HG03354 (cell line): Measurements from ENCODE around the gene FYCO1.

Source experiments
- ATAC-seq: cut with Tn5 transposase; IDR thresholded peaks from one replicate; pipeline ENCODE4 v1.9.1; 2021; ENCODE audit warnings: mild to moderate bottlenecking; ENCODE audit not compliant: unreplicated experiment, poor library complexity, severe bottlenecking

Gene FYCO1

GRCh38 chr3:45927881-45928280 is 67.7 kb downstream of the FYCO1 start:
- no peak for ATAC-seq

DNA sequence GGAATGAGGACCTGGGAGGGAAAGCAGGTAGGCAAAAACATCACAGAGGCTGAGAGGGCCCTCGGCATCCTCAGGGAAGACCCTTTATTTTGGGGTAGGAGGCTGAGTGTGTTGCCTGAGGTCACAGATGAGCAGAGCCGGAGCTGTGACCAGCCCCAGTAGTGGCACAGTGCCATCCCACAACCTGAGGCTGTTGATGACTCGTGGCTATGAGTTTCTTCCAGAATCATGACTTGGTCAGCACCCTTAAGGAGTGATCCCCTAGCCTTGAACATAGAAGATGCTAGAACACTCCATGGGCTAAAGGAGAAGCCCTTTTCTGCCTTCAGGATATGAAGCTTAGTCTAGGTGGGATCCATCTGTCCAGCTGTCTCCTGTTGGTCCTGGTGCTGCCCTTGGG is 71.9 kb downstream of the FYCO1 start:
- ATAC-seq, result no peak

GRCh38 chr3:45922950-45923590 is 72.6 kb downstream of the FYCO1 start:
- no peak for ATAC-seq

DNA sequence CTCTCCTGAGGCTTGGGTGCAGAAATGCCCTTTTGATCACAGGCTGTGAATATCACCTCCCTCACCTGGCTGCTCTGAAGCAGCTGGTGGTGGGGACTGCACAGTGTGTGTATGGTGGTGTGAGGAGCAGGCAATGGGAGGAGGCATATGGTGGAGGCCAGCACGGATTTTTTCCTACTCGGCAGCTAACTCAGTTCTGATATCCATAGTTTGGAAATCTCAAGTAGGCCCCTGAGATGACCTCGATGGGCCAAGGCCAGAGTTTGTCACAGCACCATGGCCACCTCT is 73.6 kb downstream of the FYCO1 start:
- ATAC-seq, result no peak

DNA sequence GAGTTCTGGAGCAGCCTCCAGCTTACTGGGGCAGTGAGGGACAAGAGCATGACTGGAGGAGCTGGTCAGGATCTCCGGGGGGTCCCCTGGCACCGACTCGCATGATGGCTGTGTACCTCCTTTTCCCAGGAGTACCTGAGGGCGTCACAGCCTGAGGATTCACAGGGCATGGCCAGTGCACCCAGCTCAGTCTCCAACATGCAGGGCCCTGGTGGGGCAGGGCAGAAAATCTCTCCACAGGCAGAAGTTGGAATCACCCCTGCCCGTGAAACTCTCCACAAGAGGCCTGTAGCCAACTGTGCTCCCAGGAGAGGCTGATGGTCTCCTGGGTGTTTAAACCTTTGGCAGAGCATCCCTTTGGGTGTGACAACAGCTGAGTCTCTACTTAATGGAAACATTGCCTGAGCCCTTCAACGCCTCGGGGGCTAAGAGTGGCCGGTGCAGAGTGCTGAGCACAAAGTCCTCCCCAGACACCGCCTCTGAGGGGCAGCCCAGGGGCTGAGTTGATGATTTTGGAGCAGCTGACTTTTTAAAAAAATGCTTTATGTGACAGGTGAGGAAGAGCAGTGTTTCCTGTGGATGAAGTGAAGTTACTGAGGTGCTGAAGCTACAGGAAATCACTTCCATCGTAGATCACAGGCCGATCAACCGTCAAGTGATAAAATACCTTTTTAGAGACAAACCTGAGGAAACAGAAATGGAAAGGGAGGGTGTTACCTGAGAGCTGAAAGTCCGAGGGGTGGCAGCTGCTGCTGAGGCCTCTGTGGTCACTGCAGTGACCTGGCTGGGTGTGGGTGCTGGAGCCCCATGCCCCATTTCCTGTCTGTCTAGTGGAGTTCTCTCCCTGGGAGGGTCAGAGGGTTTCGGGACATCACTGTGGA is 74.2 kb downstream of the FYCO1 start:
- ATAC-seq, result no peak

- no peak for ATAC-seq
Measured at GRCh38 chr3:45917146-45917898, 78.3 kb downstream of the FYCO1 start.

DNA sequence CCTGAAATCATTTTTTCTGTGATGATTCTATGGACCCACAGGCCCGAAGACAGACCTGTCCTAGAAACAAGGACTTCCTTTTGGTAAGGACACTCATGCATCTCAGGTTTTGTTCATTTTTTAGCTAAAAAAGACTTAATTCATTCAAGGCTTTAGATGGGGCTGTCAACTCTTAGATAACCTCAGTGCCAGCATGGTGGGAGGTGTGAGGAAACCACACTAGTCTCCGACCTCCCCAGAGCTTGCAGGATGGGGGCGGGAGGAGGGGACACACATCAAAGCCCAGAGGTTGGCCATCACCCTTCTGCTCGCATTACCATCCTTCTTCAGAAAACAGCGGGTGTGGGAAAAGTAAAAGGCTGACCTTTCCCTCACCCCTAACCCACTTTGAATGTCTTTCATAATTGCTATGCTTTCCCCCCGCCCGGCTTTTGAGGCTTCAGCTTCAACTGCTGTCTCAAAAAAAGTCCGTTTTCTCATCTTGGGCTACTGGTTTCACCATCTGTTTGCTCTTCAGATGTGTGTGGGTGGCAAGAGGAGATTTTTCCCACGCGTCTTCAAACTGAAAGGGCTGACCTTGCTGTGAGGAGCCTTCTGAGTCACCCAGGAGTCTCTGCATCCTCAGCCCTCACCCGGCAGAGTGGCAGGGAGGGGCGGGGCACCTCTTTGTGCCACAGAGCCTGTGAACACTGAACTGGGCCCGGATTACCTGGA is 79.9 kb downstream of the FYCO1 start:
- peak; percentile 91 for ATAC-seq

DNA sequence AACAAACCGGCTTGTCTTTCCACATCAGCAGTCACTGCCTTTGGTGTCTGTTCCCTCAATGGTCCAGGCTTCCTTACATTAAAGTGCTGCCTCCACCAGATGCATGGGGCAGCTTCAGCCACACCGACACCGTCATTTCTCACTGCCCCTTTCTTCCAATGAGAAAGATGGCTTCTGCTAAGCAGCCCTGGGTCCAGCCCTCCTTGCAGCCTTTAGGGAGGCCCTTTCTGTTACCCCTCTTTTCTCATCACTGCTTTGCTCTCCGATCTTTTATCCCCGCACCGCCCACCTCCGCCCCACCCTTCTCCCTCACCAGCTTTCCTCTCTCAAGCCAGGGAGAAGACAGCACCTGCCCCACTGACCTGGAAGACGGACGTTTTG is 80.6 kb downstream of the FYCO1 start:
- ATAC-seq, result no peak

GRCh38 chr3:45914362-45915058 is 81.1 kb downstream of the FYCO1 start:
- ATAC-seq, result no peak

DNA sequence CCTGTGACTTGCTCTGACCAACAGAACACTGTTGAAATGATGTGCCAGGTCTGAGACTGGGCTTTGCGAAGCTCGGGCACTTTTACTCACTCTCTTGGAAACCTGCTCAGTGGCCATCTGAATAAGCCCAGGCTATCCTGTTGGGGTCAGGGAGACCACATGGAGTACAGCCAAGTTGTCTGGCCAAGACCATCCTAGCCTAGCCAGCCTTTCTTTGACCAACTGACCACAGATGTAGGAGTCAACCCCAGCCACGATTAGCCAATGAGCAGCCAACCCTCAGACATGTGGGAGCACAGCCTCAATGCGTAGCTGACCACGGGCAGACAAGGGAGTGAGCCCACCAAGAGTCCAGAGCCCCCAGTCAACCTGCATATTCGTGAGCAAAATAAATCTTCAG is 83.2 kb downstream of the FYCO1 start:
- ATAC-seq, result no peak

GRCh38 chr3:45911511-45912226 is 84.0 kb downstream of the FYCO1 start:
- ATAC-seq, result no peak

GRCh38 chr3:45910892-45911291 is 84.7 kb downstream of the FYCO1 start:
- no peak for ATAC-seq

DNA sequence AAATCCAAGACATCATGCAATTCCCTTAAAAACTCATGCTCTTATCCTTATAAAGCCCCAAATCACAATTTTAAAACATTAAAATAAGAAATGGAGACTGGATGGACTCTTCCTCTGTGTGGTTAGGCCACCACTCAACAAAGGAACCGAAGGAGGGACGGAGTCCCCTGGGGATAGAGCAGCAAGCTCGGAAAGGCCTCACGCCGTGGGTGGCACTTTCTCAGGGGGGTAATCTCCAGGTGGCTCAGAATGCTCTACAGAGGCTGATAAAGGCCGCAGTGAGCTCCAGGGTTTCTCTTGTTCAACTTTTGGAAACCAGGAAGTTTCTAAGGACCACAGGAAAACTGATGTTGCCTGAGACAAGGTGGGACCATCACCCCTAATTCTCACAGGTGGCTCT is 86.1 kb downstream of the FYCO1 start:
- no peak for ATAC-seq

DNA sequence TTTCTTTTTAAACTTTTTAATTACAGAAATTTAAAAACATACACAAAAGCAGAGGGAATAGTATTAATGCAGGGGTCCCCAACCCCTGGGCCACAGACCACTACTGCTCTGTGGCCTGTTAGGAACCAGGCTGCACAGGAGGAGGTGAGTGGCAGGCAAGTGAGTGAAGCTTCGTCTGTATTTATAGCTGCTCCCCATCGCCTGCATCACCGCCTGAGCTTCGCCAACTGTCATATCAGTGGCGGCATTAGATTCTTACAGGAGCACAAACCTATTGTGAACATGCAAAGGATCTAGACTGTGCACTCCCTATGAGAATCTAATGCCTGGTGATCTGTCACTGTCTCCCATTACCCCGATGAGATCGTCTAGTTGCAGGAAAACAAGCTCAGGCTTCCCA is 86.9 kb downstream of the FYCO1 start:
- ATAC-seq, result no peak

- no peak for ATAC-seq
Measured at GRCh38 chr3:45907769-45908705, 87.6 kb downstream of the FYCO1 start.

DNA sequence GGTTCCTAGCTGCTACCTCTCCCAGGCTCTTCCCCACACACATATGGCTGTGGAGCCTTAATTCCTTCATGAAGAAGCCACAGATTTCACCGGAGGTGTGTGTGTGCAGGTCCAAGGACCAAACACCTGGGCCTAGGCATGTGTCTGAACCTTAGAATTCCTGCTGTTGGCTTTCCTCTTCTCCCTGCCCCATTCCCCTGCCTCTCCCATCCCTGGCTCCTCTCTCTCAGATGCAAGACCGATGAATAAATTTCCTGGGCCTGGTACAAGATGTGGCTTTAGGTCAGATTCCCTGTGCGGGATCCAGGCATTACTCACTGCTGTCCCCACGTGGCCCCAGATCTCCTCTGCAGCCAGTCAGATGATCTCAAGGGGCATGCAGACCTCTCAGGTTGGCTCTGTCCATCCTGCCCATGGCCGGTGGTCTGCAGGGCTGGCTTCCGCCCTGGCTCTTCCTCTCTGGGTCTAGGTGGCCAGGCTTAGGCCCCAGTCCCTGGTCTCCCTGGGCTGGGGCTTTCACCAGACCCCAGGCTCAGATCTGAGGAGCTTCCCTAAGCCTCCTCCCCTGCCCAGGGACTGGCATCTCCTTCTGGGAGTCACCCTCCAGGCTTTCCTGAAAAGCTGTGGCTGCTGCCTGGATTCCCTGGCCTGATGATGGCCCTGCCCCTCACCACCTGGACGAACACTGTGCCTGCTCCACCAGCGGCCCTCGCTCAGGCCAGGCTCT is 88.8 kb downstream of the FYCO1 start:
- no peak for ATAC-seq

DNA sequence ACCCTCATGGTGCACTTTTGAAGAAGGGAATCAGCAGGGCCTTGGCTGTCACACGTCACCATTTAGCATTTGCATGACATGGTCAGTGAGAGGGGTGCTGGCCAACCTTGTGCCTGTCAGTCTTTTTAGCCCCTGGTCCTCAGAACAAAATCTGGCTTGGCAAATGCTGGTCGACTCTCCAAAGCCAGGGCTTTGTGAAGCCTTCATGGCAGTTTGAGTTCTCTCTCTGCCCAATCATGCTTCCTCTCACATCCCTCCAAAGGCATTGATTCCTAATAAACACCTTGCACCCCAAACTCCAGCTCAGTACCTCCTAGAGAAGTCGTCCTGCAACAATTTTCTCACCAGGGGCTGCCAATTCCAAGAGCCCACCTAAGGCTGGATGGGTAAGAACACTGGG is 89.9 kb downstream of the FYCO1 start:
- ATAC-seq, result no peak
